ENCODE data around the gene SLAIN2. TPM values are rescaled to one million over a fixed set of nuclear protein-coding genes. Genes with fewer than 3 reads are reported as not detected.
A peak's percentile ranks its signal among the peaks of the same experiment; 100 is the strongest.

Gene SLAIN2
- polyA plus RNA-seq, 4 donors: 21.1 to 34.4 (median 21.7) TPM

DNA sequence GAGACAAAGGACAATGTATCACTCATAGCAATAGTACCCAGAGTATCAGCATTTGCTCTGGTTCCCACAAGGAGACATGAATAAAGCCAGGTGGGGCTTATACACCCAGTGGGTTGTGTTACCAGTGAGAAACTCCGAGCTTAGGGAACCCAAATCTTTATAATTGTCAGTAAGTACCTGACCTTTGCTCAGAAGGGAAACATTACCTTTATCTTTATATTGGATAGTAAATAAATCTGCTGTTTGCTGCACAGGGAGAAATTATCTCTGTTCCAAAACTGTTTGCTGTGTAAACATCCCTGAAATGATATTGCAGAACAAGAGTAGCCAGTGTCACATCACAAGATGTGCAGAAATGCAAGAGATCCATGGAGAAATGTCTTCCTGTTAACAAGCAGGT lies 12.1 kb upstream of the SLAIN2 start:
- Histone ChIP-seq H3K27ac (ENCODE audit: low read depth in 1 of 3, low read length in 2 of 3) (no peak overlapping the region), H3K27me3 (ENCODE audit: control insufficient read depth in 3 of 3, insufficient read depth in 3 of 3, low read length in 3 of 3) (no peaks in the 10 kb centered on the region), H3K9me3 (ENCODE audit: control insufficient read depth in 2 of 2, insufficient read depth in 1 of 2, low read depth in 1 of 2, low read length in 1 of 2) (no peaks in the 10 kb centered on the region), H3K36me3 (ENCODE audit: control insufficient read depth in 3 of 3, insufficient read depth in 2 of 3, low read depth in 1 of 3, low read length in 3 of 3) (no peaks in the 10 kb centered on the region), H3K4me3 (ENCODE audit: low read depth in 1 of 3, low read length in 3 of 3) (no peak overlapping the region), H3K4me1 (ENCODE audit: control insufficient read depth in 3 of 3, insufficient read depth in 2 of 3, low read depth in 1 of 3, low read length in 2 of 3) (no peaks in the 10 kb centered on the region)
- FAIRE-seq (no peak), DNase-seq (peak; percentile 36 to 37)
- 7 to 64% (median 30%) methylated on average over 1 of the region's 1 CpG for WGBS, 3 donors

- Histone ChIP-seq H3K4me1 (ENCODE audit: control insufficient read depth in 3 of 3, insufficient read depth in 2 of 3, low read depth in 1 of 3, low read length in 2 of 3) (no peaks in the 10 kb centered on the region), H3K9me3 (ENCODE audit: control insufficient read depth in 2 of 2, insufficient read depth in 1 of 2, low read depth in 1 of 2, low read length in 1 of 2) (no peaks in the 10 kb centered on the region), H3K4me3 (ENCODE audit: low read depth in 1 of 3, low read length in 3 of 3) (no peak overlapping the region), H3K27me3 (ENCODE audit: control insufficient read depth in 3 of 3, insufficient read depth in 3 of 3, low read length in 3 of 3) (no peaks in the 10 kb centered on the region), H3K27ac (ENCODE audit: low read depth in 1 of 3, low read length in 2 of 3) (no peak overlapping the region), H3K36me3 (ENCODE audit: control insufficient read depth in 3 of 3, insufficient read depth in 2 of 3, low read depth in 1 of 3, low read length in 3 of 3) (no peaks in the 10 kb centered on the region)
- no peak for DNase-seq
- no peak for FAIRE-seq
Measured at GRCh38 chr4:48329976-48330375, 11.4 kb upstream of the SLAIN2 start.

DNA sequence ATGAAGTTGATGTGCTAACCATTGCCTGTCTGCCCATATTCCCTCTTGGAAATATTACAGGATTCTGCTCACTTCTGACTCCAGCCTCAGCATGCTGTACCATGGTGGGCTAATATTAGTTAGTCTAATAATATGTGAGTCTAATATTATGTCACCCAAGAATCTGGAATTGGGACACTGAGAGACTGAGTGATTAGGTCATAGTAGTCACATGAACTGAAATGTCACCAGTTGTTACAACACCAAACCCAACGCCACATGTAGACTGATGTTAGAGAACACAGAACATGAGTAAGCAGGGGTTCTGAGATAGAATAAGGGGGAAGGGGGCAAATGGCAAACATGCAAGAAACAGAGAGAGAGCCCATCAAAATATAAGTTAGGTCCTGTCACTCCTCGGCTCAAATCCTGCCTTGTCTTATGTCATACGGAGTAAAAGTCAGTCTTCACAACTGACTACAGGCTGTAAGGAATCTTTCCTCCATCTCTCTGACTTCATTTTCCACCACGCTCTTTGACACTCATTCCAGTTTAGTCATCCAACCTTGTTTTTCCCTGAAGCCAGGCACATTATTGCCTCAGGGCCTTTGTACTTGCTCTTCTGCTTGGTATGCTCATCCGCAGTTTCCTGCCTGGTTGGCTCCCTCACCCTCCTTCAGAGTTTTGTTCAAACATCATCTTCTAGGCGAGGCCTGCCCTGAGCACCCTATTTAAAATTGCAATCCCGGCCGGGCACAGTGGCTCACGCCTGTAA lies 9.6 kb upstream of the SLAIN2 start:
- no peak overlapping the region for H3K27ac ChIP-seq (ENCODE audit: low read depth in 1 of 3, low read length in 2 of 3)
- H3K36me3 ChIP-seq (ENCODE audit: control insufficient read depth in 3 of 3, insufficient read depth in 2 of 3, low read depth in 1 of 3, low read length in 3 of 3): no peaks in the 10 kb centered on the region
- no peaks in the 10 kb centered on the region for H3K4me1 ChIP-seq (ENCODE audit: control insufficient read depth in 3 of 3, insufficient read depth in 2 of 3, low read depth in 1 of 3, low read length in 2 of 3)
- 89 to 93% (median 92%) methylated on average over 9 of the region's 9 CpGs for WGBS, 3 donors
- H3K9me3 ChIP-seq (ENCODE audit: control insufficient read depth in 2 of 2, insufficient read depth in 1 of 2, low read depth in 1 of 2, low read length in 1 of 2): no peaks in the 10 kb centered on the region
- H3K4me3 ChIP-seq (ENCODE audit: low read depth in 1 of 3, low read length in 3 of 3): no peak overlapping the region
- no peaks in the 10 kb centered on the region for H3K27me3 ChIP-seq (ENCODE audit: control insufficient read depth in 3 of 3, insufficient read depth in 3 of 3, low read length in 3 of 3)
- no peak for DNase-seq
- no peak for FAIRE-seq

DNA sequence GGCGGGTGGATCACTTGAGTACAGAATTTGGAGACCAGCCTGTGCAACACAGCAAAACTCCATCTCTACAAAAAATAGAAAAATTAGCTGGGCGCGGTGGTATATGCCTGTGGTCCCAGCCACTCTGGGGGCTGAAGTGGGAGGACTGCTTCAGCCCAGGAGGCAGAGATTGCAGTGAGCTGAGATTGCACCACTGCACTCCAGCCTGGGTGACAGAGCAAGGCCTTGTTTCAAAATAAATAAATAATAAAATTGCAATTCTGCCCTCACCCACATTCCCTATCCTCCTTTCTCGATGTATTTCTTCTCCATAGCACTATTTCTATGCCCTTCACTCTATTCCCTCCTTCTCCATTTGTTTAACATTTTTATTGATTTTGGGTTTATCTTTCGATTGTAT lies 8.7 kb upstream of the SLAIN2 start:
- H3K9me3 ChIP-seq (ENCODE audit: control insufficient read depth in 2 of 2, insufficient read depth in 1 of 2, low read depth in 1 of 2, low read length in 1 of 2): no peaks in the 10 kb centered on the region
- H3K27ac ChIP-seq (ENCODE audit: low read depth in 1 of 3, low read length in 2 of 3): no peak overlapping the region
- DNase-seq (no peak), FAIRE-seq (no peak)
- H3K27me3 ChIP-seq (ENCODE audit: control insufficient read depth in 3 of 3, insufficient read depth in 3 of 3, low read length in 3 of 3): no peaks in the 10 kb centered on the region
- H3K4me1 ChIP-seq (ENCODE audit: control insufficient read depth in 3 of 3, insufficient read depth in 2 of 3, low read depth in 1 of 3, low read length in 2 of 3): no peaks in the 10 kb centered on the region
- WGBS, 3 donors: 92 to 96% (median 94%) methylated on average over 5 of the region's 5 CpGs
- no peak overlapping the region for H3K4me3 ChIP-seq (ENCODE audit: low read depth in 1 of 3, low read length in 3 of 3)
- no peaks in the 10 kb centered on the region for H3K36me3 ChIP-seq (ENCODE audit: control insufficient read depth in 3 of 3, insufficient read depth in 2 of 3, low read depth in 1 of 3, low read length in 3 of 3)

DNA sequence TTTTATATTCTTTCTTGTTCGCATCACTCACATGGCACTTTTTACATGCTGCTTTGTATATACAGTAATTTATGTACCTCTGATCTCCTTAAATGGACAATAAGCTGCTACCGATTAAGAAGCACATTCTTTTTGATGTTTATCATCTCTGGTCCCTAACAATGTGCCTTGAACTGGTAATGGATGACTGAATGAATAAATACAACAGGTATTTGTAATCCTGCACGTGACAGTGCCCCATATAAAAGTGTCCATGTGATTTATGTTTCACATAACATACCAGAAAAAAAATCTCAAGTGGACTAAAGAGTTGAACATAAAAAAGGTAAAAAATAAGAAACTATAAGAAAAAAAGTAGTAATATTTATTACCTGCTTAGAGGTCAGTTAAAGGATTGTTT lies 7.7 kb upstream of the SLAIN2 start:
- Histone ChIP-seq H3K9me3 (ENCODE audit: control insufficient read depth in 2 of 2, insufficient read depth in 1 of 2, low read depth in 1 of 2, low read length in 1 of 2) (no peaks in the 10 kb centered on the region), H3K4me1 (ENCODE audit: control insufficient read depth in 3 of 3, insufficient read depth in 2 of 3, low read depth in 1 of 3, low read length in 2 of 3) (peaks cover 0 to 2% (median 0%) of the 10 kb centered on the region in 3 donors), H3K36me3 (ENCODE audit: control insufficient read depth in 3 of 3, insufficient read depth in 2 of 3, low read depth in 1 of 3, low read length in 3 of 3) (no peaks in the 10 kb centered on the region), H3K27me3 (ENCODE audit: control insufficient read depth in 3 of 3, insufficient read depth in 3 of 3, low read length in 3 of 3) (no peaks in the 10 kb centered on the region), H3K27ac (ENCODE audit: low read depth in 1 of 3, low read length in 2 of 3) (no peak overlapping the region), H3K4me3 (ENCODE audit: low read depth in 1 of 3, low read length in 3 of 3) (no peak overlapping the region)
- 50 to 60% (median 55%) methylated on average over 3 of the region's 3 CpGs for WGBS, 3 donors
- DNase-seq (no peak), FAIRE-seq (no peak)

- WGBS, 3 donors: 95 to 96% (median 96%) methylated on average over 4 of the region's 4 CpGs
- Histone ChIP-seq H3K27me3 (ENCODE audit: control insufficient read depth in 3 of 3, insufficient read depth in 3 of 3, low read length in 3 of 3) (no peaks in the 10 kb centered on the region), H3K4me1 (ENCODE audit: control insufficient read depth in 3 of 3, insufficient read depth in 2 of 3, low read depth in 1 of 3, low read length in 2 of 3) (peaks cover 0 to 8% (median 0%) of the 10 kb centered on the region in 3 donors), H3K36me3 (ENCODE audit: control insufficient read depth in 3 of 3, insufficient read depth in 2 of 3, low read depth in 1 of 3, low read length in 3 of 3) (no peaks in the 10 kb centered on the region), H3K4me3 (ENCODE audit: low read depth in 1 of 3, low read length in 3 of 3) (no peak overlapping the region), H3K9me3 (ENCODE audit: control insufficient read depth in 2 of 2, insufficient read depth in 1 of 2, low read depth in 1 of 2, low read length in 1 of 2) (no peaks in the 10 kb centered on the region), H3K27ac (ENCODE audit: low read depth in 1 of 3, low read length in 2 of 3) (no peak overlapping the region)
- no peak for DNase-seq
- no peak for FAIRE-seq
Measured at GRCh38 chr4:48334236-48334635, 7.1 kb upstream of the SLAIN2 start.

DNA sequence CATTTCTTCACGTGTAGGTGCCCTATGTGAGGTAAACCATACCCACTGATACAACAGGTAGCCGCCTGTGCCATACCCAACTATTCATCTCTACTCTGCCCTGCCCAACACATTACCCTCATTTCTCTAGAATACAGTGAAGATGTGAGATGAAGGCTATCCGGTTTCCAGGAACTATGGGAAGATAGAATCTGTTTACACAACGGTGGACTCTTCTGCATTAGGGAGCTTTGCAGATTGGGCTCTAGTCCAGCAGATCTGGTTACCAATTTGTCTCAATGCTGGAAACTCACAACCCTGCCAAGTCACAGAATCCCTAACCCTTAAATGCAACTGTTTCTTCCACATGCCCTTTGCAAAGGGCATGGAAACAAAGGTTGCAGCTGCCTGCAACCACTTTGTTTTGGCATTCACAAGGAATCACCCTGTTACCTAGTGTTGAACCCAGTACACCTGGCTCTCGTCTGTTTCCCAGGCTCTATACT lies 6.4 kb upstream of the SLAIN2 start:
- 73 to 87% (median 85%) methylated on average over 5 of the region's 5 CpGs for WGBS, 3 donors
- no peaks in the 10 kb centered on the region for H3K27me3 ChIP-seq (ENCODE audit: control insufficient read depth in 3 of 3, insufficient read depth in 3 of 3, low read length in 3 of 3)
- H3K9me3 ChIP-seq (ENCODE audit: control insufficient read depth in 2 of 2, insufficient read depth in 1 of 2, low read depth in 1 of 2, low read length in 1 of 2): no peaks in the 10 kb centered on the region

DNA sequence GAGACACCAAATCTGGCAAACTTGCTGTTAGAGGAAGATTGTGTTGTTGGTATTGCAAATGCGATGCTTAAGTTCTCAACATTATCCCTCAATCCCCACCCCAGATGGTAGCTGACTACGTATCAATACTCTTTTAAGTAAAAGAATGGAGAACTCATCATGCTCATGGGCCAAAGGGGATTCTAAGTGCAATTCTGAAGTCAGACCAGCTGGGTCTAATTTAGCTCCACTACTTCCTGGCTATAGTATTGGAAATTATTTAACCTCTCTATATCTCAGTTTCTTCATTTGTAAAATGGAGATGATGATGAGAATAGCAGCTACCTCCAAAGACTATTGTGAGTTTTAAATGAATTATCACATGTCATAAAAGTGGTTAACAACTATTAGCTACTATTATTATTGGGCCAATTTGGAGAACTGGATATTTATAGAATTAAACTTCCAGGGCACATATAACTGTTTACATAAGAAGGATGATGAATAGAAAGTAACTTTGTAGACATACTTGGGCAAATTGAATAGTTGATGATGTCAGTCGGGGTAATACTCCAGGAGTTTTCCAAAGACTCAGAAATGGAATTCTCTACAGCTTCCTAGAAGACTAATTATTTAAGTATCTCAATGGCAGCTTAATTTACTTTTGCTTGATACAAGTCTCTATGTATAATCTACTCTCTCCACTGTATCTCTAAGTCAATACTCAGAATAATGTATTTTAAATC lies 5.0 kb upstream of the SLAIN2 start:
- no peak overlapping the region for H3K4me3 ChIP-seq (ENCODE audit: low read depth in 1 of 3, low read length in 3 of 3)
- 92 to 95% (median 95%) methylated on average over 3 of the region's 3 CpGs for WGBS, 3 donors
- no peaks in the 10 kb centered on the region for H3K27me3 ChIP-seq (ENCODE audit: control insufficient read depth in 3 of 3, insufficient read depth in 3 of 3, low read length in 3 of 3)
- DNase-seq (no peak), FAIRE-seq (no peak)
- peaks cover 0 to 13% (median 5%) of the 10 kb centered on the region in 3 donors for H3K4me1 ChIP-seq (ENCODE audit: control insufficient read depth in 3 of 3, insufficient read depth in 2 of 3, low read depth in 1 of 3, low read length in 2 of 3)
- no peaks in the 10 kb centered on the region for H3K9me3 ChIP-seq (ENCODE audit: control insufficient read depth in 2 of 2, insufficient read depth in 1 of 2, low read depth in 1 of 2, low read length in 1 of 2)
- H3K27ac ChIP-seq (ENCODE audit: low read depth in 1 of 3, low read length in 2 of 3): no peak overlapping the region
- no peaks in the 10 kb centered on the region for H3K36me3 ChIP-seq (ENCODE audit: control insufficient read depth in 3 of 3, insufficient read depth in 2 of 3, low read depth in 1 of 3, low read length in 3 of 3)

More for the DNA sequence above, 6.4 kb upstream of the SLAIN2 start:
- H3K4me1 ChIP-seq (ENCODE audit: control insufficient read depth in 3 of 3, insufficient read depth in 2 of 3, low read depth in 1 of 3, low read length in 2 of 3): peaks cover 0 to 13% (median 5%) of the 10 kb centered on the region in 3 donors
- no peak overlapping the region for H3K4me3 ChIP-seq (ENCODE audit: low read depth in 1 of 3, low read length in 3 of 3)
- FAIRE-seq: no peak
- no peak overlapping the region for H3K27ac ChIP-seq (ENCODE audit: low read depth in 1 of 3, low read length in 2 of 3)
- DNase-seq: no peak
- no peaks in the 10 kb centered on the region for H3K36me3 ChIP-seq (ENCODE audit: control insufficient read depth in 3 of 3, insufficient read depth in 2 of 3, low read depth in 1 of 3, low read length in 3 of 3)
